ENCODE results near the gene ZBTB7A.

- TF ChIP-seq CTCF (conservative IDR thresholded peaks at IDR 0.05; ENCODE audit: low read length), result no peak
- TF ChIP-seq EZH2phosphoT487 (IDR thresholded peaks at IDR 0.05; ENCODE audit: borderline replicate concordance), result no peak
Measured at GRCh38 chr19:4115818-4116385, 49.2 kb upstream of the ZBTB7A start.

Measured in Loucy (cell line).